ENCODE data around the gene TRABD2B. TPM values are rescaled to one million over a fixed set of nuclear protein-coding genes. Genes with fewer than 3 reads are reported as not detected.

Gene TRABD2B
- total RNA-seq, 1 experiment from 2014 or later = 0.05 TPM

GRCh38 chr1:47788761-47789160 is 208.4 kb downstream of the TRABD2B start (continued):
- TF ChIP-seq CTCF (IDR thresholded peaks at IDR 0.05 in 2 of 3, conservative IDR thresholded peaks at IDR 0.05 in 1 of 3; ENCODE audit: borderline replicate concordance in 1 of 3, insufficient read depth in 1 of 3, low read depth in 2 of 3, low read length in 2 of 3) (no peak), ZBTB33 (IDR thresholded peaks at IDR 0.05; ENCODE audit: extremely low read depth, insufficient replicate concordance, low read length) (no peak), JUND (IDR thresholded peaks at IDR 0.05) (no peak), EZH2 (IDR thresholded peaks at IDR 0.05) (no peak), ZFX (IDR thresholded peaks at IDR 0.05) (no peak)

- BruUV-seq (replicated peaks) = no TSS peak
- CTCF ChIA-PET = no interaction called here
- intact Hi-C loops (cut with micrococcal nuclease) = loop anchor here (5.0 kb wide), 1 partner anchor 145 kb away; no protein-coding TSS in a partner anchor
These were observed 209.6 kb downstream of the TRABD2B start for GRCh38 chr1:47787560-47787959.

More at GRCh38 chr1:47787560-47787959, 209.6 kb downstream of the TRABD2B start:
- Histone ChIP-seq H4K20me1 (ENCODE audit: insufficient read depth) (no peaks in the 10 kb centered on the region), H3K79me2 (ENCODE audit: insufficient read depth, low read length) (no peaks in the 10 kb centered on the region), H3K4me3 (replicated peaks in 1 of 2; ENCODE audit: low read depth in 1 of 2, low read length in 2 of 2) (no peak overlapping the region), H2AFZ (ENCODE audit: low read depth, low read length, poor library complexity, severe bottlenecking) (no peak overlapping the region), H3K27me3 (ENCODE audit: insufficient read depth, low read length) (peaks cover 3% of the 10 kb centered on the region; the same call in 1 of the 2 replicates), H3K9ac (ENCODE audit: low read length) (no peak overlapping the region), H3K36me3 (ENCODE audit: control insufficient read depth in 1 of 2, insufficient read depth in 2 of 2, low read length in 2 of 2) (no peaks in the 10 kb centered on the region), H3K9me3 (ENCODE audit: control insufficient read depth in 1 of 2, insufficient read depth in 1 of 2, low read depth in 1 of 2, low read length in 2 of 2) (no peaks in the 10 kb centered on the region), H3K9me2 (ENCODE audit: insufficient read depth) (no peaks in the 10 kb centered on the region), H3K4me2 (ENCODE audit: low read length) (no peak overlapping the region), H3K27ac (ENCODE audit: low read depth, low read length) (no peak overlapping the region), H3K4me1 (ENCODE audit: control insufficient read depth in 1 of 2, insufficient read depth in 2 of 2, low read length in 2 of 2) (no peaks in the 10 kb centered on the region)
- no peak for DNase-seq (ENCODE audit: low read depth, low spot score)
- POLR2A ChIA-PET = no interaction called here
- no peak for ATAC-seq
- TF ChIP-seq SP1 (IDR thresholded peaks at IDR 0.05; ENCODE audit: low read depth) (no peak), FOSL1 (IDR thresholded peaks at IDR 0.05; ENCODE audit: low read depth) (no peak), CTCF (IDR thresholded peaks at IDR 0.05 in 2 of 3, conservative IDR thresholded peaks at IDR 0.05 in 1 of 3; ENCODE audit: borderline replicate concordance in 1 of 3, insufficient read depth in 1 of 3, low read depth in 2 of 3, low read length in 2 of 3) (no peak), RAD21 (IDR thresholded peaks at IDR 0.05; ENCODE audit: low read depth) (no peak)
- RAD21 ChIA-PET (ENCODE audit: low non-redundant PET in 1 of 2, low total read pairs in 2 of 2, uncharacterized antibody in 2 of 2, unreplicated experiment in 2 of 2) = no interaction called here

Measured in HCT116 (cell line).